HG03095 (cell line): Measurements from ENCODE around the gene CKB.
A peak's percentile ranks its signal among the peaks of the same experiment; 100 is the strongest.
"Not testable (repeated sequence)": the region's sequence is repeated elsewhere in the genome, so short reads cannot be mapped to it uniquely, and the experiment has no call there.

Source experiments
- ATAC-seq: cut with Tn5 transposase; IDR thresholded peaks from one replicate; pipeline ENCODE4 v1.9.1; 2021; ENCODE audit warnings: moderate library complexity; ENCODE audit not compliant: unreplicated experiment

CKB gene

GRCh38 chr14:103528146-103528586 is 5.5 kb upstream of the CKB start:
- no peak for ATAC-seq

DNA sequence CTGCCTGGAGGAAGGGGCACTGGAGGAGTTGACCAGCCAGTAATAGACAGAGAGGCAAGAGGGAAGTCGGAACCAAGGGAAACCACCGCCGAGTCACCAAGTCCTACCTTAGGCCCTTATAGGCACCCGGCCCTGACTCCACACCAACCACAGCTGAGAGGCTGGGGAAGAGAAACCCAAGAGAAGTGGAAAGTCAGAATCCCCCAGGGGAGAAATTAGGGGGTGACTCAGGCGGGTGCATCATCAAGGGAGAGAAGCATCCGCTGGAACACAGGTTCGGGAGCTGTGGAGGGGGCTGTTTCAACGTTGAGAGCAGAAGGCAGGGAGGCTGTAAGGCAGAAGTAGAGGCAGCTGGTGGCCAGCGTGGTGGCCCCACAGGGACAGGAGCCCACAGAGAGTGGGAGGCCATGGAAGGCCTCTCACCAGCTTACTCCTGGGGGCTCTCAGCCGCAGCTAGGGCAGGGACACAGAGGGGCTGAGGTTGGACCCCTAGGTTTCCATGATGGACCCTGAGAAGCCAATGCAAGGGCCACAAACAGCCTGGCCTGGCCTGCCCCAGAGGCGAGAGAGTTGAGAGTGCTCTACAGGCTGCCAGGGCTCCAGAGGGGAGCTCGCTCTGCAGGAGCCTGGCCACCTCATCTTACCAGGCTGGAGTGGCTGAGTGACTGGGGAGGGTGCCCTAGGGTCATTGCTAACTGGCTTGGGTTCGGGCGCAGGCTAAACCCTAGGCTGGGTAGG is 4.9 kb upstream of the CKB start:
- ATAC-seq = peak; percentile 62

- ATAC-seq = no peak
Measured at GRCh38 chr14:103526914-103527248, 4.3 kb upstream of the CKB start.

- no peak for ATAC-seq
Measured at GRCh38 chr14:103526247-103526913, 3.8 kb upstream of the CKB start.

DNA sequence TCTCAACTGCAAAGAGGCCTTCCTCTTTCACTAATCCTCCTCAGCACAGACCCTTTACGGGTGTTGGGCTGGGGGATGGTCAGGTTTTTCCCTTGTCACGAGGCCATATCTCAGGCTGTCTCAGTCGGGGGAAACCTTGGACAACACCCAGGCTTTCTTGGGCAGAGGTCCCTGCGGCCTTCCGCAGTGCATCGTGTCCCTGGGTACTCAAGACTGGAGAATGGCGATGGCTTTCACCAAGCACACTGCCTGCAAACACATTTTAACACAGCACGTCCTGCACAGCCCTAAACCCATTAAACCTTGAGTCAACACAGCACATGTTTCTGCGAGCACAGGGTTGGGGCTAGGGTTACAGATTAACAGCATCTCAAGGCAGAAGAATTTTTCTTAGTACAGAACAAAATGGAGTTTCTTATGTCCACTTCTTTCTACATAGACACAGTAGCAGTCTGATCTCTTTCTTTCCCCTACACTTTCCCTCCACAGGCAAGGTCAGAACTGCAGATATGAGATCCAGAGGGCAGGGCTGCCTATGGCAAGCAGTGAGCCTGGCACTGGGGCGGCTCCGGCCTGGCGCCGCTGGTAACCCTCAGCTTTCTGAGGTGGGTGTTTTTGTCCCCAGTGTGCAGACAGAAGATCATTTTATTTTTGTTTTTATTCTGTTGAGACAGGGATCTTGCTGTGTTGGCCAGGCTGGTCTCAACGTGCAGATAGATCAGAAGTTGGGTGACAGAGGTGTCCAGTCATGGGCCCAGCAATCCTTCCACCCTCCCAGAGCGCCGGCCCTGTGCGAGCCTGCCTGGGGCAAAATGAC is 3.0 kb upstream of the CKB start:
- ATAC-seq = not testable (repeated sequence)

GRCh38 chr14:103524002-103524935 is 1.6 kb upstream of the CKB start:
- no peak for ATAC-seq

GRCh38 chr14:103523575-103523954 is 935 bp upstream of the CKB start:
- no peak for ATAC-seq

- no peak for ATAC-seq
Measured at GRCh38 chr14:103521951-103522563, 573 bp downstream of the CKB start.

DNA sequence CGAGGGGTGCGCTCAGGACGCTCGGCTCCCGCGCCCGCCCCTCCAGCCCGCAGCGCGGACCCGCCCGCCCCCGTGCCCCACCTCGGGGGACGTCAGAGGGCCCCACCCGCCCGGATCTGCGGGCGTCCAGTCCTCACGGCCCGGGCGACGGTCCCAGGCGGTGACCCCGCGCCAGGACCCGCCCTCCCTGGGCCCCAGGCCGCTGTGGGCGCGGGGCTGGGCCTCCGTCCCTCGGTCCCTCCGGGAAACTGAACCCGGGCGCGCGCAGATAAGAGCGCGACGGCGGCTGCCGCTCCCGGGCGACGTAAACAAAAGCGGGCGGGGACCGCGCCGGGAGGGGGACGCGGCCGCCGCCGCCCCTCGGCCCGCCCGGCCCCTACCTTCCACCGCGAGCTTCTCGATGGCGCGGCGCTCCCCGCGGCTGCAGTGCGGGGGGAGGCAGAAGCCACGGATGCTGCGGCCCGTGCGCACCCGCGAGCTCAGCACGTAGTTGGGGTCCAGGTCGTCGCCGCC is 1.1 kb downstream of the CKB start:
- no peak for ATAC-seq

DNA sequence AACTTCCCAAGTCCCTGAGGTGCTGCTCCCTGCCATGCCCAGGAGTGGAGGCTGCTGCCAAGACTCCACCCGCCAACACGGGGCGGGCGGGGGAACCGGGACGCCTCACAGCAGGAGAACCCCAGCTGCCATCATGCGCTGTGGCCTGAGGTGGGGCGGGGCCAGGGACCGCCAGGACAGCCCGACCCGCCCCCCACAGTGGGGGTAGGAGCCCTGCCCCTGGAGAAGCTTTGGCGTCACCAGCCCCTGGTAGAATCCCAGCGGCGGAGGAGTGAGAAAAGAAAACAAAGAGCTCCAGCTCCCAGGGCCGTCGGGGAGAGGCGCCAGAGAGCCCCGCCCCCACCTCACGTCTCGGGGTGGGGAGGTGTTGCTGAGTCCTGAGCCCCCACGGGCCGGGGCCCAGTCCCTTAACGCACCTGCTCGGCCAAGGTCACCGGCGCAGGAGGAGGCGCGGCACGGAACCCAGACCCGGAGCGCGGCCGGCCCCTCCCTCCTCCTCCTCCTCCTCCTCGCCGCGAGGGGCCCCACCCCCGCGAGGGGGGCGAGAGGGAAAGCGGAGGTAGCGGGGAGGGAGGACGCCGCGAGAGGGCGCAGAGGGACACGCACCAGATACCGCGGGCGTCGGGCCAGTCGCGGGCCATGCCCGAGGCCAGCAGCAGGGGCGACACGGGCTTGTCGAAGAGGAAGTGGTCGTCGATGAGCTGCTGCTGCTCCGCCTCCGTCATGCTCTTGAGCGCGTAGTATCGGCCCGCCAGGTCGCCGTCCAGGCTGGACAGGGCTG is 1.8 kb downstream of the CKB start:
- ATAC-seq = no peak

DNA sequence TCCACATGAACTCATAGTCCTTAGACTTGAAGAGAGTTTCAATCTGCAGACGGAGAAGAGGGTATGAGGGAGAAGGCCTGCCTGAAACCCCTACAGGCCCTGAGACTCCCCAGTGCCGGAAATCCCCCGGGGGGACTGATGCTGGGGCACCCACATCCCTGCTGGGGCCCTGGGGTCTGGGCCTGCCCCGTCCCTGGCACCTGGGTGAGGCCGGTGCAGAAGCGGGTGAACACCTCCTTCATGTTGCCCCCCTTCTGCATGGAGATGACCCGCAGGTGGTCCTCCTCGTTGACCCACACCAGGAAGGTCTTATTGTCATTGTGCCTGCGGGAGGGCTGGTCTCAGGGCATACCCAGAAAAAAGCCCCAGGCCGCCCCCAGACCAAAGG is 2.4 kb downstream of the CKB start:
- no peak for ATAC-seq

- no peak for ATAC-seq
Measured at GRCh38 chr14:103519837-103520212, 2.8 kb downstream of the CKB start.

- ATAC-seq = no peak
Measured at GRCh38 chr14:103519043-103519836, 3.4 kb downstream of the CKB start.

DNA sequence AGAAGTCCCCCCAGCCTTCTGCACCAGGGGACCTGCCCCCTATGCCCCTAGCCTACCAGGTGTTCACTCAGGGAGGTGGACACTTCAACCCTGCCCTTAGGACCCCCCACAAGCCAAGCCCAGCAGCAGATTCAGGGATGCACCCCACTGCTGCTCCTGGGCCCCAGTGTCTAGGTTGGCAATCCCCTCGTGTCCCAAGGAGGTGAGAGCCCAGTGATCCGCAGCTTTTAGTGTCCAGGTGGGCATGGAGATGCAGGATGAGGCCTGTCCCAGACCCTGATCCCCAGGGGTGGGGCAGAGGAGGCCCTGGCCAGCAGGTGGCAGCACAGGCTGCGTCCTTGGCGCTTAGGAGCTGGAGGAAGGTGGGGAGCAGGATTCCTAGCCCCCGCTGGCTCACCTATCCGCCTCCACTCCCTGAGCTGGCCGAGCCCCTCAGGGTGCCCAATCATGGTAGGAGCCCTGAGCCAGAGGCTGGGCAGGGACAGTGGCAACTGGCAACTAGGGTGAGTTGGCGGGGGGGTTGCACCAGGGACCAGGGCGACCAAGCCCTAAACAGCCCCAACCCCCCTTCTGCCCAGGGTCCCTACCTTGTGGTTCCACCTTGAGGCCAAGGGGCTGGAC is 4.1 kb downstream of the CKB start:
- no peak for ATAC-seq

DNA sequence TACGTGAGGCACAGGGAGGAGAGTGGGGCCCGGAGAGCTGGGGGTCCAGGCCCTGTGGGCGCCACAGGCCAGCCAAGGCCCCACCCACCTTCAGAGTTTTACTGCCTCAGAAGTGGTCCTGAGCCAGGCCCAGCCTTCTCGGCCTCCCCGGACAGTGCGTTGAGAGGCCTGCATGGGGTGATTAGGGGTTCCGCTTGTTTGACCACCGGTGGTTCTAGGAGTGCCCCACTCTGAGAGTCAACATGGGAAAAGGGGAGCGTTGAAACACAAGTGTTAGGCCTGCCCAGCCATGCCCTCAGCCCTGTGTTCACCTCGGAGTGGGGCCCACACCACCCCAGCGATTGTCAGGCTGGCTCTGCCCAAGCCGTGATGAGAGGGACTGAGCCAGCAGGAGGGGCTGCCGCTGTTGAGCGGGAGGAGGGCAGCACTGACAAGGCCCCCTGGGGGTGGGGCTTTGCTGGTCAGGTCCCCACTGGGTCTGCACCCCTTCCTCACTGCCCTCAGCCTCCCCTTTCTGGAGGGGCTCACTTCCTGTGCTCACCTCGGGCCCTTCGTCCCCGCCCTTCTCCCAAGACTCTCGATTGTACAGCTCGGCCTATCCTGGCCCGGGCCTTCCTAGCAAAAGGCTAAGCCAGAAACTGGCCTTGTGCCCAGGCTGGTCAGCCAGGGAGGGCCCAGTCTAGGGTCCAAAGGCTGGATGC is 4.8 kb downstream of the CKB start:
- no peak for ATAC-seq

DNA sequence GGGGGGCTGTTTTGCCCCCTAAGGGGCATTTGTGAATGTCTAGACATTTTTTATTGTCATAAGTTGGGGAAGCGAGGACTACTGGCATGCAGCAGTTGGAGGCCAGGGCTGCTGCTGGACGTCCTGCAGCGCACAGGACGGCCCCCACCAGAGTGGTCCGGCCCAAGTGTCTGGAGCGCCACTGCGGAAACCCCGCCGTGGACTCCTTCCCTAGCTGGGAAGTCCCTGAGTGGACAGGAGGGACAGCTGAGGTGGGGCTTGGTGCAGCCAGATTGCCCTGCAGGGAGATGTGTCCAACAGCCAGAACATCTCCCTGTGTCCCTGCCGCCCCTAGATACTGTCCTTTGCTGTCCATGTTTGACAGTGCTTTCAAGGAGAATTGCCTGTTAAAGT is 5.5 kb downstream of the CKB start:
- ATAC-seq = no peak

DNA sequence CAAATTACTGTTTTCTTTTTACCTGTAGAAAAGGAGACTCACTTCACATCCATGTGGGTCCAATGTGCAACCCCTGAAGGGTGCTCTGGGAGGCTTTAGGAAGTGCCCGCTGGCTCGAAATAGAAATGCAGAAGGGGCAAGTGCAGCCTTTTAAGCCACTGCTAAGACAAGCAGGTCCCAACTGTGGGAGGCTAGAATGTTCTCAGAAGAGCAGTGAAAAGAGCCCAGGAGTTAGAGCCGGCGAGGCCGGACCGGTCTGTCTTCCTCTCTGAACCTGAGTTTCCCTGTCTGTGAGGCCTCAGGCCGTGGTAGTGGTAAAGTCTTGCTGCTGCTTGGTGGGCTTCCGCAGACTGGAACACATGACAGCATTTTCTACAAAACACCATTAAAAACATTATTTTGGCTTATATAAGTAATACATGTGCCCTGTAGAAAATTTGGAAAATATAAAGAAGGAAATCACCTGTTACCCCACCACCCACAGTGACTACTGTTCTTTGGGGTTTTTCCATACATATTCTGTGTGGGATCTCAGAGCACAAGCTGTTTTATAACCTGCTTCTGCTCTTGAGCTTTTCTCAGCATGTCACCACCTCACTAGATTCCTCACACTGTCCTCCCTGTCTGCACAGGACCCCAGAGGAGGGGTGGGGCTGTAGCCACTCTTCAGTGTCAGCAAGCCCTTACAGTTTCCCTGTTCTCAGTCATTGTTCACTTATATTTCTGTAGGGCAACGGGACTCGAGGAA is 6.0 kb downstream of the CKB start:
- no peak for ATAC-seq
